ENCODE measurements around the gene TIAM2. TPM values are rescaled to one million over a fixed set of nuclear protein-coding genes. Genes with fewer than 3 reads are reported as not detected.

The TIAM2 gene
- total and polyA plus RNA-seq, 2 experiments from 2014 or later: 5.5 to 16.9 TPM

- Histone ChIP-seq H3K9me3 (ENCODE audit: low read depth) (no peaks in the 10 kb centered on the region), H3K4me2 (peak overlapping the region; percentile 7), H3K79me2 (no peaks in the 10 kb centered on the region), H4K20me1 (ENCODE audit: insufficient read depth, poor library complexity, severe bottlenecking) (no peaks in the 10 kb centered on the region), H3K9me2 (replicated peaks; ENCODE audit: insufficient read depth) (no peaks in the 10 kb centered on the region), H3K4me1 (ENCODE audit: insufficient read depth) (peaks cover 10% of the 10 kb centered on the region), H3K36me3 (replicated peaks; ENCODE audit: insufficient read depth, low read depth) (peaks cover 3% of the 10 kb centered on the region), H2AFZ (no peak overlapping the region), H3K27ac (peak overlapping the region; percentile 80), H3K4me3 (no peak overlapping the region), H3K27me3 (no peaks in the 10 kb centered on the region)
- WGBS (ENCODE audit: low lambda C conversion rate, missing lambda C conversion rate): 70% methylated on average over 5 of the region's 5 CpGs
- peak; percentile 58 for DNase-seq (ENCODE audit: low spot score)
- no peak for TF ChIP-seq EZH2 (IDR thresholded peaks at IDR 0.05; ENCODE audit: borderline replicate concordance)
- no peak for TF ChIP-seq EZH2phosphoT487 (IDR thresholded peaks at IDR 0.05; ENCODE audit: low read depth, severe bottlenecking, unreplicated experiment)
- no peak for TF ChIP-seq CTCF (IDR thresholded peaks at IDR 0.05; ENCODE audit: poor library complexity)
Measured at GRCh38 chr6:155247618-155248007, 252.5 kb downstream of the TIAM2 start.

- no peak for TF ChIP-seq EZH2phosphoT487 (IDR thresholded peaks at IDR 0.05; ENCODE audit: low read depth, severe bottlenecking, unreplicated experiment)
- no peak for TF ChIP-seq EZH2 (IDR thresholded peaks at IDR 0.05; ENCODE audit: borderline replicate concordance)
- TF ChIP-seq CTCF (IDR thresholded peaks at IDR 0.05; ENCODE audit: poor library complexity): peak; percentile 77
- peak overlapping the region; percentile 7 for H3K4me2 ChIP-seq
- H2AFZ ChIP-seq: no peak overlapping the region
- H3K79me2 ChIP-seq: no peaks in the 10 kb centered on the region
- H3K4me3 ChIP-seq: no peak overlapping the region
- no peaks in the 10 kb centered on the region for H4K20me1 ChIP-seq (ENCODE audit: insufficient read depth, poor library complexity, severe bottlenecking)
- H3K9me3 ChIP-seq (ENCODE audit: low read depth): no peaks in the 10 kb centered on the region
- peak; percentile 82 for DNase-seq (ENCODE audit: low spot score)
- peaks cover 10% of the 10 kb centered on the region for H3K4me1 ChIP-seq (ENCODE audit: insufficient read depth)
- peak overlapping the region; percentile 80 for H3K27ac ChIP-seq
- peaks cover 3% of the 10 kb centered on the region for H3K36me3 ChIP-seq (replicated peaks; ENCODE audit: insufficient read depth, low read depth)
- no peaks in the 10 kb centered on the region for H3K27me3 ChIP-seq
- no peaks in the 10 kb centered on the region for H3K9me2 ChIP-seq (replicated peaks; ENCODE audit: insufficient read depth)
- WGBS (ENCODE audit: low lambda C conversion rate, missing lambda C conversion rate): 79% methylated on average over 30 of the region's 30 CpGs
Measured at GRCh38 chr6:155248008-155249001, 253.2 kb downstream of the TIAM2 start.

- no peak for DNase-seq (ENCODE audit: low spot score)
- H3K79me2 ChIP-seq: no peaks in the 10 kb centered on the region
- H3K4me3 ChIP-seq: no peak overlapping the region
- peak overlapping the region; percentile 13 for H3K27ac ChIP-seq
- no peak for TF ChIP-seq EZH2phosphoT487 (IDR thresholded peaks at IDR 0.05; ENCODE audit: low read depth, severe bottlenecking, unreplicated experiment)
- TF ChIP-seq EZH2 (IDR thresholded peaks at IDR 0.05; ENCODE audit: borderline replicate concordance): no peak
- TF ChIP-seq CTCF (IDR thresholded peaks at IDR 0.05; ENCODE audit: poor library complexity): no peak
- H3K4me2 ChIP-seq: no peak overlapping the region
- no peaks in the 10 kb centered on the region for H3K9me3 ChIP-seq (ENCODE audit: low read depth)
- H3K9me2 ChIP-seq (replicated peaks; ENCODE audit: insufficient read depth): no peaks in the 10 kb centered on the region
- no peaks in the 10 kb centered on the region for H4K20me1 ChIP-seq (ENCODE audit: insufficient read depth, poor library complexity, severe bottlenecking)
- H2AFZ ChIP-seq: no peak overlapping the region
- 88% methylated on average over 10 of the region's 10 CpGs for WGBS (ENCODE audit: low lambda C conversion rate, missing lambda C conversion rate)
- H3K36me3 ChIP-seq (replicated peaks; ENCODE audit: insufficient read depth, low read depth): peaks cover 3% of the 10 kb centered on the region
- H3K4me1 ChIP-seq (ENCODE audit: insufficient read depth): peaks cover 10% of the 10 kb centered on the region
- no peaks in the 10 kb centered on the region for H3K27me3 ChIP-seq
Measured at GRCh38 chr6:155250701-155251381, 255.7 kb downstream of the TIAM2 start.

Data from hepatocyte (in vitro differentiated cells).